Activated T-helper 1 cell treated with anti-CD3 and anti-CD28 coated beads, Interleukin-2, amount 50 U/mL, for 16 hours (primary cell): ENCODE data around the gene CTNNA1.

Experiments used
- DNase-seq, 2 donors: peaks; one replicate each; pipeline ENCODE4 v3.0.0-alpha.2; 2020; ENCODE audit warnings: low read depth in 1 of 2, low spot score in 1 of 2

CTNNA1 gene

DNA sequence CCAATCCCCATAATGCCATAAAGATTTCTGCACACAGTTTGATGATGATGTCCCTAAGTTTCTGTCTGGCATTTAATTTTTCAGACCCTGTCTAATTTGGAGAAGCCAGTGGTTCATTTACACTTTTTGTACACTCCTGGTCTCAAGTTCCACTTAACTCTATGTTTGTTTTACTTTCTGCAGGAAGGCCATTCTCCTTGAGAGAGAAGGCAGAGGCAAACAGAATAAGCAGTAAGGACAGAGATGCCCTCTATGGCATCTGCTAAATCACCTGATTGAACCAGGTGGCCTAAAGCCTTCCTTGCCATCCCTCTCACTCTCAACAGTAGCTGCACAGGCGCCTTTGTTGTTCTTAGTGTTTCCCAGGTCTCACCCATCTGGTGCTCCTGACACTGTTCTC lies 208.0 kb downstream of the CTNNA1 start:
- DNase-seq: no peak

DNA sequence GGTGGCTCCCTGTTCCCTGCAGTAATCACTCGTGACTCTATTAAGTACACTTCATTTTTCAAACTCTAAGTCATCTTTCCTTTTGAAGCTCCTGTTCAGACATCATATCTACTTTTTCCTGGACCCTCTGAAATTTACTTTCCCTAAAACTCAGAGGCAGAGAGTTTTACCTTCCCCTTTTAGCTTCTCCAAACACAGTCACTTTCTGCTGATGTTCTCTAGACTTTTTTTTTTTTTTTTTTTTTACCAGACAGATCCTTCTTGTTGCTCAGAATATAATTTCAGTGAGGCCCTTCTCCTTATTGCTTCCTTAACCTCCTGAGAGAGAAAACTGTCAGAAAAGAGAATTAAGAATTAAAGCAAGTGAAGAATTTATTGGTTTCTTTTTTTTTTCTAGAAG lies 208.5 kb downstream of the CTNNA1 start:
- DNase-seq: no peak

DNA sequence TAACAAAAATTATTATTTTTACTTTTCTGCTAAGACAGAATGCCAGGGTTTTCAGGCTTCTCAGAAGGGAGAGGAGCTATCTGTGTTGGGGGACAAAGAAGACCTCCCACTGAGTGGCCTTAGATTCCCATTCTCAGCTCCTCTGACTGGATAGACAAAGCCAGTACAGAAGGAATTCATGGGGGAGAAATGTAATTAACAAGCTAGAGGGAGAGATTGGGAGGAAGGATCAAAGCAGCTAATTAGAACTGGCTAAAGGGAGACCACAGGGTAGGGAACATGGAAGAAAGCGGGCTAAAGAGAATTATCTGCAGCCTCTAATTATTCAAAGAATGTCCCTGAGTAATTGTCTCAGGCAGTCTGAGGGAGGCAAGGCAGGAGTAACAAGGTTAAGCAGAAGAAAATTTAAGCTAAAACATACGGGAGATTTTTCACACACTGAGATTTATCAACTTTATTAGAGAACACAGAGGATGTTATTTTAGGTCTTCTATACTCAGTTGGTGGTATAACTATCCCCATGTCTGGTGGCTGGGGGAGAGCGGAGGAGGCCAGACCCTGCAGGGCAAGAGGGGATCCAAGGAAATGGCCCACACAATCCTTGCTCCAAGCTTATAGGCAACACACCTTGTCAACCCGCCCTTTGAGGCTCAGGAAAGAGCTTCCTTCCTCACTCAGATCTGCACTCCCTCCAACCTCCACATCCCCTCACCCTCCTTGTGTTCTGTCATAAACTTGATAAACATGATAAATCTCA lies 209.6 kb downstream of the CTNNA1 start:
- DNase-seq: no peak

DNA sequence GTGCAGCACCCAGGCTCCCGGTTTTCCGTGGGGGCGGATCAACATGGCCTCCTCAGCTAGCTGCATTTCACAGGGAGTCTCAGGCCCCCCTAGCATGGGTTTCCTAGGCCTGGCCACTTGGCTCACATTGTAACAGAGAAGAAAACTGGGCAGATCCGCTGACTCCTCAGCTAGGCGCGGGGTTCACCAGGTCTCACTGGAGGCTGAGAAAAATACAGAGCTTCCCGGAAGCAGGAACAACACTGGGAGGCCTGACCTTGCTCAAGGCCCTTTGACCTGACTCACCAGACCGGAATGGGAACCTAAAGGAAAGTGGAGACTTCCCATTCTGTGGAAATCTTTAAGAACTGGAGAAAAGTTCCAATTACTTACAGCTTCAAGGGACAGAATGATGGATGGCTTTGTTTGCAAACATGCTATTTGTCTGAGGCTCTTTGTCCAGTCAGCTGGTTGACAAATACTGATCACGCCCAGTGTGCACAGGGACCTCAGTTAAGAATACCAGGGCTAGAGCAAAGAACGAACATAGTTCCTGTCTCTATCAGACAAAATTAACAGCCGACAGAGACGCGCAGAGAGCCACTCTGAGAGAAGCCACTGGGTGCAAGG lies 210.6 kb downstream of the CTNNA1 start:
- no peak for DNase-seq

DNA sequence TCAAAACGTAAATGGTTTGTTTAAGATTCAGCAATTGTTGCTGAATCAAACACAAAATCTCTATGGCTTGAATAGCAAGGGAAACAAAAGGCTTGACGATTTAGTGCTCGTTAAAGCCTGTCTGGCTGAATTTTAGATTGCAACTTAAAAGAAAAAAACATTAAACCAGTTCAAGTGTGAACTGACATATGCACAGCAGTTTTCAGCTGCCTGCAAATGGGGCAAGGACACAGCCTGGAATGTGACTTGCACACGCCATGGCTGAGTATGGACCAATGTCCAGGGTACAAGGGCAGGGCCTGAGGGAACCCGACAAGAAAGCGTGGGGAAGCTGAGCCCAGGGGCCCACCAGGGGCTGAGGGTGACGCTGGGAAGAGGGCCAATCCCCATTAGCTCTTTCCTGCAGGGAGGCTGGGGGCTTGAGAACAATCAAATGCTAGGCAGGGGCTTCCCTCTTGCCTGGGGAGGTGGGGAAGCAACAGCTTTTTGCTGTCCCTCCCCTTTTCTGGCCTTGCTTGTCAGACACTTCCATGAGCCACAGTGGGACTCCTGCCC lies 211.5 kb downstream of the CTNNA1 start:
- no peak for DNase-seq

DNA sequence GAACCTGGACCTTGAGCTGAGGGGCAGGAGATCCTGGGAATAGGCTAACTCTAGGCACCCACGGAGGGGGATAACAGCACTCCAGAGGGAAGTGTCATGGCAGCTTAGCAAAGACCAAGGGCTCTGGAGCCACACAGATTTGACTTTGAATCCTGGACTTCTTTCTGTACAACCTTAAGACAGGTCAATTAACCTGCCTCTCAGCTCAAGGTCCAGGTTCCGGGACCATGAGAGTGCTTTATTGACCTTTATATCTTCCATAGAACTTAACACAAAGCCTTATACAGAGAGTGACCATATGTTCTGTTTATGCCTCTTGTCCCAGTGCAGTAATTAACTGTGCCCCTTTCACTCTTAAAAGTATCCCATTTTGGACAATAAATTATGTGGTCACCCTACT lies 212.4 kb downstream of the CTNNA1 start:
- DNase-seq: no peak

DNA sequence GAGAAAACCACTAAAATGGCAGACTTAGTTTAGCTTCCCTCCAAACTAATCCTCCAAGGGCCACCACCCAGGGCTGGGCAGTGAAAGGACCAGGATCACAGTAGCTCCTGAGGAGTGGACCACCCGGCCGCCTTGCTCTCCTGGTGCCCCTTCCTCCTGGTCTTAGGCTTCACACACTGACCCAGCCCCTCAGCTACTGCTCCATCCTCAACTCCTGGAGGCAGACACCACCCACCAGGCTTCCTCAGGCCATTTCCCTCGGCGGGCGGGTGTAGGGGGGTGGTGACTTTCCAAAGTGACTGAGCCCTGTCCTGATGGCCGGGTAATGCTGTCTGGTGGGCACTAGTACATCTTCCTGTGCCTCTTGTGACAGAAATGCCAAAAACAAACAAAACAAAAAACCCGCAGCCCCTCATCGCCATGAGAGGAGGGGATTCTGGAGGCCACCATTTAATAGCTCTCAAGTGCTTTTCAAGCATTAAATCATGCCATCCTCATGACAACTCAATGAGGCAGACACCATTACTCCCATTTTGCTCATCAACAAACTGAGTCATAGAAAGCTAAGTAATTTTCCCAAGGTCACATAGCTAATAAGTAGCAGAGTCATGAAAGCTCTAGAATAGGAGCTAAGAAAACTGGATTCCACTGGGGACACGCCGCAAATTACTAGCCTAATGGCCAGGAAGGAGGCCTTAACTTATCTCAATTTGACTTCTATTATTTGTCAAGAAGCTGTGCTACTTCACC lies 213.2 kb downstream of the CTNNA1 start:
- DNase-seq: no peak

DNA sequence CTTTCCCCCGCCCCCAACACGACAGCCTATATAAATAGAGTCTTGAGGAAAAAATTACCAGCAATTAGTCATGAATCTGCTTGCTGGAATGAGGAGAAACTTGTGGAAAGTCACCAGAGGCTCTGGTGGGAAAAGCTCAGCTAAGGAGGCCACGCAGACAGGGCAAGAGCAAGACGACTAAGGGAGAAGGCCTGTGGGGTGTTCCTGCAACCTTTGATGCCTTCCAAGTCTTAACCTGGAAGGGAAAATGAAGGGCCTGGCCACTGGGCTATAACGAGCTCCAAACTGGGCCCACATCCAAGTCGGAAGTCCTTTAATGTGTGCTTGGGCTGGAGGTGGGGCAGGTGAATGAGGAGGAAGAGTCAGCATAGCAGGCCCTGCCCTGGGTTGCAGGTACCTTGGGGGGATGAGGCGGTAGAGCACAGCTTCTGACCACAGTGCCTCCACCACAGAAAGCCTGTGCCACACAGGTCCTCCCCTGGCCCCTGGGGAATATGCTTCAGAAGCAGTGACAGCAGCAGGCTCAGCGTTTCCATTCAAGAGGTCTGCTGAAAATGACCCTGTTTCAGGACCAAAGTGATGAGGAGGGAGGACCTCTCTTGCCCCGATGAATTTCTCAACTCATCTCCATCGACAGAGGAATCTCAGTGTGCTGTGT lies 214.7 kb downstream of the CTNNA1 start:
- DNase-seq: no peak

DNA sequence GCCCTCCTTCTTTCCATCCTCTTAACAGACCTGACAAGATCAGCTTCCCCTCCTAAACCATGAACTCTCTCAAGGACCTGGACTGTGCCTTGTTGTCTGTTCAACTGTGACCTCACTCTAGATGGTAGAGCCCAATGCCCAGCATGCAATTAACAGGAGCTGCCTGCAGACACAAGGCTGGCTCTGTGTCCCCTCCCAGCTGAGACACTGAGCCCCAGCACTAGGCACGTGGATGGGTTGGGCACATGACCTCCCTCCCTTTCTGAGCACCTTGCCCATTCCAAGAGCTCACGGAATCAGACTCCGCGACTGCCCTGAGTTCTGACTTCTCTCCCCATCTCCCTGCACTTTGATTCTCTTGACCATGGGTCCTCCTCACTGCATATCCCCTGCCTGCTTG lies 215.4 kb downstream of the CTNNA1 start:
- no peak for DNase-seq

DNA sequence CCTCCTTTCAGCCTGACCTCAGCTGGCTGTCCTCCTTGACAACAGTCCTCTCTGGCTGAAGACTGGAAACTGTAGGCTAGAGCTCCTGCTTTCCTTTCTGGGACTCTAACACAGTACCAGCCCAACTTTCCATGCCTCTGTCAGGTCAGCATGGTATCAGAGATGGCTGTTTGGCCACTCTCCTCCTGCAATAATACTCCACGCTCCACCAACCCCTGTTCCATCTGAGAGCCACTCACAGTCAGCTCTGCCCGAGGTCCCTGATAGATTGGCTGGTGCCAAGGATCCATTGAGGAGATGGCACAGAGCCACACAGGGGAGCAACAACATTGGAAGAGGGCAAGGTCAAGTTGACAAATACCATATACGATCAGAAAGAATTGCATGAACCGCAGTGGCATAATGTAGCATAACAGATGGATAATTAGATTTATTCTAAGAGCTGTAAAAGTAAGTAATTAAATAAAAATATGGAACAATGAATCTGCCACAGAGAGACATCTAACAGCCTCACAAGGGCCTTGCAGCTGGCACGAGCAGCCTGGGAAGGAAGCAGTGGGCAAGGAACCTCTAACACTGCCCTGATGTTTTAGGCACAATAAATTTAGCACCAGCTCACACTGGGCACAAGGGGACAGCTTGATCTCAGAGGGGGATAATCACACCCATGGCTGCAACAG lies 216.2 kb downstream of the CTNNA1 start:
- no peak for DNase-seq

DNA sequence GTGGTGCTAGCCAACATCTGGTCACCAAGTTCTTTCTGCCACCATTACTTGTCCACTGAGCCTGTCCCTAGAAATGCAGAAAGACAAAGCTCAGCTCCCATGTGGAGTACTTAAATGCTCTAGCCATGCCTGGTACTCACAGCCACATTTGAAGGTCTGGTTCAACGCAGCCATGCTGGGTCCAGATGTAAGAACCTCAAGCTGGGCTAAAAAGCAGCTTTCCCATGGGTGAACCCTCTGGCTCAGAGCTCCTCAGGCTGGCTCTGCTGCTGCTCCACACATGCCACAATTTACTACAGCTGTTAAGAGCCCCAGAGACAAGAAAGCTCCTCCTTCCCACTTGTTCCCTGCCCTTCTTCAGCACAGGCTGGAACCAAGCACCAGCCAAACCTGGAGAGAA lies 219.0 kb downstream of the CTNNA1 start:
- DNase-seq: no peak

DNA sequence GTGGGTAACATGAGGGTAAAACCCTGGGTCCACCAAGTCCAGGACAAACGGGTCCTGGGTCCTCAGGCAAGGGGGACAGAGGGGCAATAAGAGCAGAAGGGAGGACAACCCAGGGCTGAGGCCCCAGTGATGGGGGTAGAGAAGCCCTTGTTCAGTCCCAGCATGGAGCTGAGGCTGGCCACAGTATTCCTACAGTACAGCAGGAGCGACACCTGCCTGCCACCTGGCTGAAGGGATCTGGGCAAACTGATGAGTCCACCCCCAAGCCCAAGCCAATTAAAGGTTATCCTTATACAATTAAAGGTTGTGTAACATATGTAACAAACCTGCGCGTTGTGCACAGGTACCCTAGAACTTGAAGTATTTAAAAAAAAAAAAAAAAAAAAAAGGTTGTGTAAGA lies 219.6 kb downstream of the CTNNA1 start:
- no peak for DNase-seq

DNA sequence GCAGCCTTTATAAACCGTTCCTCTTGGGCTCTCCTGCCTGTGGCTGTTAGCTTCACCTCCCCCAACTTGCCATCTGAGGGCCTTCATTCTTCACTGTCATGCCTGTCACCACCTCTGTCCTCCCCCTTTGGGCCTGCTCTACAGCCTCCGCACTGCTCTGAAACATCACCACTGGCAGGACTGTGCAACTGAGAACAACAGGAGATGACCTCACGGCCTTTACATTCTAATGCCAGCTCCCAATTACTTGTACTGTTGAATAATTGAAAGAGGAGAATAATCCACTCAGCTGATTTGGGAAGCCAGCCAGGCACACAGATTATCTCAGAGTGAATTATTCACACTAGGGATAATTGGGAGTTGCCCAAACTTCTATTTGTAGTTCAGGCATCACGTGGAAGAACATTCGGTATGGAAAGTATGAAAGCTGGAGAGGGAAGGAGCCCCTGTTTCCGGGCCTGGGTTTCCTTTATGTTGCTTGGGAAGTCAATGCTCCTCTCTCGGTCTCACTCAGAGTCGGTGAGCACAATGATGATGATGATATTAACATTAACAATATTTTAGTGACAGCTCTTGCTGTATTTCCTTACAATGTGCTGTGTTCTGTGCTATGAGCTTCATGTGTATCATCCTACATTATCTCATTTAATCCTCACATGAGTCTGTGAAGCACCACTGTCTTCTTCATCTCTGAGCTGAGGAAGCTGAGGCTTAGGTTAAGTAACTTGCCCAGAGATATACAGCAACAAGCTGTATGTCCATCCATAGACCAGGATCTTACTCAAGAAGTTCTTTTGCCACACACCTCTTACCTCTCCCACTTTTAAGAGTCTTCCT lies 221.2 kb downstream of the CTNNA1 start:
- DNase-seq: no peak

DNA sequence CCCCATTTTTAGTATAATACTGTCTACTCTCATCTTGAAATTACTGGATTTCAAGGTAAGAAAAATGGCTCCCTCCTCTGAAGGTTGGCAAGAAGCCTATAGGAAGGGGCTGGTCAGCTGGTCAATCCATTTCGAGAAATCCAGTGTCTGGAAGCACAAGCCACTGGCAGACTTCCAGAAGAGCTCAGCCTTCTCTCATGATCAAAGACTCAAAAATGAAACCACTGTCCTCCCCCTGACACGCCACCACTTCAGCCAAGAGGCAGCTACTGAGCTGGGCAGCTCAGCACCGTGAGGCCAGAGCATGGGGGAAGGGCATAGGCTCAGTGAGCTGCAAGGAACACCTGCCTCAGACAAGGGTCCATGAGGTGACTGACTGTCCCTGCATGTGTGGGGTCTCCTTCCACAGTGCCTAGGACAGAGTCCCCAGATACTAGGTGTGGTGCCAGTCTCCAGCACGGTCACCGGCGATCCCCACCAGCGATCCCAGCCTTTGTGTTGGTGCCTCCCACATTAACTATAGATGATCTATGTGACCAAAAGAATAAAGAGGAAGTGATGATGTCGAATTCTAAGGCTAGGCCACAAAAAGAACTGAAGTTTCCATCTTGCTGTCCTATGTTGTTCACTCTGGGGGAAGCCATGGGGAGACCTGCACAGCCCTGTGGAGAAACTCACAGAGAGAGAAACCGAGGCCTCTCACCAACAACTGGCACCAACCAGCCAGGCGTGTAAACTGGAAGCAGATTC lies 222.0 kb downstream of the CTNNA1 start:
- no peak for DNase-seq

DNA sequence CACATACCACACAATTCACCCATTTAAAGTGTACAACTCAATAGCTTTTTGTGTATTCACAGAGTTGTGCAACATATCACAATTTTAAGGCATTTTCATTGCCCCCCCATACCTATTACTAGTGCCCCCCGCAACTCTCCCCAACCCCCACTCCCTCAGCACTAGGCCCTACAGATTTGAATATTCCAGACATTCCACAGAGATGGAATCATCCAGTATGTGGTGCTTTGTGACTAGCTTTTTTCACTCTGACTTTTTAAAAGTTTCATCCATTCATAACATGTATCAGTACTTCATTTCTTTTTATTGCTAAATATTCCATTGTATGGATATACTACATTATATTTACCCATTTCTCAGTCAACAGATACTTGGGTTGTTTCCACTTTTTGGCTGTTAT lies 224.9 kb downstream of the CTNNA1 start:
- DNase-seq: no peak

DNA sequence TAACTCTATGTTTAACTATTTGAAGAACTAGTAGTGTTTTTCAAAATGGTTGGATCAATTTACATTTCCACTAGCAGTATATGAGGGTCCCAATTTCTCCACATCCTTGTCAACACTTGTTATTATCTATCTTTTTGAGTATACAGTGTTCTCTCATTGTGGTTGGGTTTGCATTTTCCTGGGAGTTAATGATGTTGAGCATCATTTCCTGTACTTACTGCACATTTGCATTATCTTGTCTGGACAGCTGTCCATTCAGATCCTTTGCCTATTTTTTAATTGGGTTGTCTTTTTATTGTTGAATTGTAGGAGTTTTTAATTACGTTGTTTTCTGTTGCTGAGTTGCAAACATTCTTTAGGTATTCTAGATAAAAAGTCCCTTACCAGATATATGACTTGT lies 225.4 kb downstream of the CTNNA1 start:
- no peak for DNase-seq

DNA sequence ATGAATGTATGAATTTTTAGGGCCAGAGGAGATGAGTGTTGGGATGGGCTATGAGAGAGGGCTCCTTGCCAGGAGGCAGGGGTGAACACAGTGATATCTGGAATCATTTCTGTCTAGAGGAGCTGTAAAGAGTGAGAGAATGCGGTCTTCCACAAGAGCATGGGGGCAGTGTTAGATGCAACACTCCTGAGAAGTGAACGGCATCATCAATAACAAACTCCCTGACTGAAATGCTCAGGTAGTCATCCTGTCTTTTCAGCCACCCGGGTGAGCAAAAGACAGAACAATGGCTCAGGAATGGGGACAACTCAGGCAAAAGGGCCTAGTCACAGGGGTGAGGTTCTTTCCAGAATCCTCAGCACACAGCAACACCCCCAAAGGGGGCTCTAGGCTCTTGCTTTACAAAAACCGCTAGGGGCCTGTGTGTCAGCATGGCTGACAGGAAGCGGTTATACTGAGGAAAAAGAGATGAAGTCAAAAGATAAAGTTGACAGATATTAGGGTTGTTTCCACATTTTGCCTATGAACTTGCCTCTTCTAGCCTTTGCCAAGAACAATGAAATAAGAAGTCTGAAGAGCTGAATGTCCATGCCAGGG lies 226.6 kb downstream of the CTNNA1 start:
- DNase-seq: no peak

DNA sequence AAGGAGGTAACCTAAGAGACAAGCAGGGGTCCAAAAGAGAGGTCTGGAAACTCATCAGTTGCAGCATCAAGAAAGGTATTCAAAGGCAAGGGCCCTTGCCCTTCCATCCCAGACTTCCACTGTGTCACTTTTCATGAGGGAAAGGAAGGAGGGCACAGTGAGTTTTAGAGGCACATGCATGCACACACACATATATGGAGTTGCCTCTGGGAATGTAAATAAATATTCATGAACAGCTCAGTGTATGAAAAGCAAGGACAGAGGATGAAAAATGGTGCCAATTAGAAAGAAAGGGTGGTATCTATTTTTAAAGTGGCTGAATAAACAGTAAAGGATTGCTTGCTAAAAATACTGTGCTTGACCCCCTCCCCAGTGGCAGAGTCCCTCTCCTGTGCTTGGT lies 227.2 kb downstream of the CTNNA1 start:
- no peak for DNase-seq

DNA sequence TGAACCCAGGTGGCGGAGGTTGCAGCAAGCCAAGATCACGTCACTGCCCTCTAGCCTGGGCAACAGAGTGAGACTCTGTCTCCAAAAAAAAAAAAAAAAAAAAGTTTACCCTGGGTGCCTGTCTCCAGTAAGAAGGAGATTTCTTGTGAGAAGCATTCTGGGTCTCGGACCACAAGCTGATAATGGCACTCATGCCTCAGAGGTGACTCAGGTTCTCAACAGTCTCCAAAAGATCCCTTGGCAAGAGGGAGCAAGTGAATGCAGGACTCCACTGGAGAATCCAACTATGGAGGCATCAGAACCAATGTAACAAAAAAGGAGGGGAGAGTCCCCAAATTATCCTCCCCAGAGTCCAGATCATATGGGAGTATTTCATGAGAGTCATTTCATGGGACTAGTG lies 227.9 kb downstream of the CTNNA1 start:
- DNase-seq: no peak
